ENCODE data around the gene TNFRSF12A. TPM values are rescaled to one million over a fixed set of nuclear protein-coding genes. Genes with fewer than 3 reads are reported as not detected.

TNFRSF12A gene, protein sequence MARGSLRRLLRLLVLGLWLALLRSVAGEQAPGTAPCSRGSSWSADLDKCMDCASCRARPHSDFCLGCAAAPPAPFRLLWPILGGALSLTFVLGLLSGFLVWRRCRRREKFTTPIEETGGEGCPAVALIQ
- total RNA-seq (2012; rRNA removed) (103 and 118 TPM in 2 replicates), polyA plus RNA-seq (2012; rRNA removed) (304 and 346 TPM in 2 replicates), Bru-seq, nascent RNA (percentile 90 among the genes with signal in this experiment), BruChase-seq, experiment 1, labeled RNA remaining after a 6-hour chase (percentile 86 among the genes with signal in this experiment), BruChase-seq, experiment 2, labeled RNA remaining after a 2-hour chase (percentile 92 among the genes with signal in this experiment)
- 521 and 602 TPM in 2 replicates for polyA plus RNA-seq (2012; cell fraction: cytosol; rRNA removed)
- 187 and 632 TPM in 2 replicates for polyA plus RNA-seq (2012; cell fraction: nucleus; rRNA removed; ENCODE audit: low replicate concordance)
- long read RNA-seq, transcript TNFRSF12A-201 (4 exons, 1,033 nt), result major isoform, 238 of 284 reads
- long read RNA-seq, transcript TNFRSF12A-203 (3 exons, 1,678 nt), result minor isoform, 10 of 284 reads
- long read RNA-seq, partial matches to known transcripts, result 8 of 284 reads
- long read RNA-seq, other reads (novel, unspliced or antisense), result 25 of 284 reads

DNA sequence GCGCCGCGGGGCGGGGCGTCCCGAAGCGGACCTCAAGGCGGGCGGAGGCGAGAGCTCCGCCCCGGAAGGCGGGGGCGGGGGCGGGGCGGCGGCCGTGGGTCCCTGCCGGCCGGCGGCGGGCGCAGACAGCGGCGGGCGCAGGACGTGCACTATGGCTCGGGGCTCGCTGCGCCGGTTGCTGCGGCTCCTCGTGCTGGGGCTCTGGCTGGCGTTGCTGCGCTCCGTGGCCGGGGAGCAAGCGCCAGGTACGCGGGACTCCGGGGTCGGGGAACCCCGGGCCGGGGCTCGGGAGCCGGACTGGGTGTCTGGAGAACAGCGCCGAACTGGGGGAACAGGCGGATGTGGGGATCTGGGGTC lies at the start of gene TNFRSF12A:
TNFRSF12A (plus strand) TSS at position 122 of the 357 bp plus-strand sequence; CDS start at position 152, 30 bp downstream.
- Histone ChIP-seq H3K9me3 (ENCODE audit: control insufficient read depth, insufficient read depth, low read length) (no peaks in the 10 kb centered on the region), H3K4me2 (ENCODE audit: low read depth, low read length) (peak within 1 kb of the TSS; percentile 99), H3K4me1 (ENCODE audit: control insufficient read depth, insufficient read depth, low read length) (peaks cover 11% of the 10 kb centered on the region), H3K36me3 (ENCODE audit: control insufficient read depth, insufficient read depth, low read length) (peaks cover 11% of the 10 kb centered on the region), H3K56ac (ENCODE audit: extremely low read depth, insufficient read depth, low read length) (peak within 1 kb of the TSS; percentile 100), H4K5ac (ENCODE audit: low read depth, low read length) (peak within 1 kb of the TSS; percentile 76), H2BK5ac (ENCODE audit: low read depth, low read length, poor library complexity, severe bottlenecking) (peak within 1 kb of the TSS; percentile 99), H2BK120ac (ENCODE audit: low read depth, low read length) (peak within 1 kb of the TSS; percentile 91), H2BK20ac (ENCODE audit: low read depth, low read length) (peak within 1 kb of the TSS; percentile 95; the same call in 1 of the 2 replicates), H2AFZ (replicated peaks; ENCODE audit: low read length, poor library complexity) (peak within 1 kb of the TSS; percentile 96), H3K4me3 (ENCODE audit: insufficient read depth, low read depth, low read length) (peak within 1 kb of the TSS; percentile 77), H3K27me3 (ENCODE audit: control insufficient read depth, insufficient read depth, low read length) (no peaks in the 10 kb centered on the region; the same call in 1 of the 2 replicates), H3K79me1 (ENCODE audit: low read depth in 1 of 2, low read length in 2 of 2) (peaks cover 0 to 27% of the 10 kb centered on the region in 2 experiments; a peak in 2 of 4 replicates), H3K27ac (ENCODE audit: insufficient read depth, low read length) (peak within 1 kb of the TSS; percentile 97), H2AK9ac (replicated peaks; ENCODE audit: low read depth, low read length, poor library complexity) (peak within 1 kb of the TSS; percentile 99), H4K20me1 (ENCODE audit: insufficient read depth, low read length) (peaks cover 31% of the 10 kb centered on the region), H3K18ac (ENCODE audit: low read depth, low read length) (peak within 1 kb of the TSS; percentile 83), H3K14ac (replicated peaks; ENCODE audit: low read depth, low read length) (peak within 1 kb of the TSS; percentile 99), H3K9ac (ENCODE audit: low read depth, low read length) (peak within 1 kb of the TSS; percentile 94), H4K91ac (ENCODE audit: insufficient read depth, low read depth, low read length) (peak within 1 kb of the TSS; percentile 98), H3K9me1 (ENCODE audit: insufficient read depth, low read length) (no peaks in the 10 kb centered on the region), H3K4ac (ENCODE audit: low read depth, low read length) (peak within 1 kb of the TSS; percentile 99), H3K23ac (ENCODE audit: low read depth, low read length) (peak within 1 kb of the TSS; percentile 100), H2BK15ac (ENCODE audit: low read depth, low read length) (peak within 1 kb of the TSS; percentile 78; the same call in 1 of the 3 replicates), H2AK5ac (ENCODE audit: low read depth, low read length) (peak within 1 kb of the TSS; percentile 93), H4K8ac (ENCODE audit: low read depth in 2 of 2, low read length in 2 of 2) (peak within 1 kb of the TSS; percentile 74 to 99)
- CTCF ChIA-PET, result interaction anchor here (0.5 to 2.7 kb wide), 2 partner anchors 11 to 1153 kb away, joined by 8 to 12 read pairs; no protein-coding TSS in a partner anchor
- in situ Hi-C loops (cut with MboI; ENCODE audit: low sequenced_read_pairs) (no loop called here), dilution Hi-C loops (cut with HindIII; ENCODE audit: low sequenced_read_pairs, unreplicated experiment) (no loop called here), intact Hi-C loops (cut with micrococcal nuclease) (no loop called here)
- 0% methylated on average over 9 of the region's 49 CpGs; no CpG with 5 or more reads in 1 of the 2 experiments for WGBS, 2 experiments (ENCODE audit: extremely low coverage in 2 of 2, insufficient read length in 1 of 2)
- TF ChIP-seq CHD1 (IDR thresholded peaks at IDR 0.05; ENCODE audit: low read depth, low read length) (peak; percentile 64; the same call in 1 of the 2 replicates), MAFK (IDR thresholded peaks at IDR 0.05; ENCODE audit: low read depth, low read length) (no peak), CEBPB (IDR thresholded peaks at IDR 0.05; ENCODE audit: low read depth, low read length) (no peak), BHLHE40 (IDR thresholded peaks at IDR 0.05; ENCODE audit: low read depth, low read length) (no peak), POLR2A (IDR thresholded peaks at IDR 0.05; ENCODE audit: low read depth, low read length) (peak; percentile 98), FOS (IDR thresholded peaks at IDR 0.05; ENCODE audit: low read depth, low read length) (no peak), MXI1 (IDR thresholded peaks at IDR 0.05; ENCODE audit: borderline replicate concordance, low read depth, low read length) (peak; percentile 29; the same call in 1 of the 2 replicates), MAZ (IDR thresholded peaks at IDR 0.05; ENCODE audit: borderline replicate concordance, low read depth, low read length) (peak; percentile 63; the same call in 1 of the 2 replicates)
- TF ChIP-seq, protein P1, sequence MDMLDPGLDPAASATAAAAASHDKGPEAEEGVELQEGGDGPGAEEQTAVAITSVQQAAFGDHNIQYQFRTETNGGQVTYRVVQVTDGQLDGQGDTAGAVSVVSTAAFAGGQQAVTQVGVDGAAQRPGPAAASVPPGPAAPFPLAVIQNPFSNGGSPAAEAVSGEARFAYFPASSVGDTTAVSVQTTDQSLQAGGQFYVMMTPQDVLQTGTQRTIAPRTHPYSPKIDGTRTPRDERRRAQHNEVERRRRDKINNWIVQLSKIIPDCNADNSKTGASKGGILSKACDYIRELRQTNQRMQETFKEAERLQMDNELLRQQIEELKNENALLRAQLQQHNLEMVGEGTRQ (IDR thresholded peaks at IDR 0.05; ENCODE audit: low read depth, low read length), result no peak
- ATAC-seq (ENCODE audit: low read depth) (peak; percentile 11), DNase-seq (peak; percentile 68)
- POLR2A ChIA-PET (ENCODE audit: unreplicated experiment), result interaction anchor here (0.5 to 0.7 kb wide), 6 partner anchors 10 to 496 kb away, joined by 3 to 13 read pairs (median 6); no protein-coding TSS in a partner anchor
- BruUV-seq (replicated peaks), result no TSS peak

Data from IMR-90 (cell line).